Loucy (cell line): ENCODE data around the gene ANGPT4.

Source experiments
- EZH2phosphoT487 ChIP-seq: fragments of 200-600 bp; IDR thresholded peaks from 2 replicates; pipeline ENCODE4 v1.6.1; 2018; ENCODE audit warnings: antibody characterized with exemption, mild to moderate bottlenecking, moderate library complexity, borderline replicate concordance
- TF ChIP-seq, protein P1 (sequence below): fragments of 200-600 bp; sonication (generic); conservative IDR thresholded peaks from 2 replicates; pipeline ENCODE4 v1.5.1; 2014; ENCODE audit warnings: mild to moderate bottlenecking, antibody characterized with exemption, low read length

DNA sequence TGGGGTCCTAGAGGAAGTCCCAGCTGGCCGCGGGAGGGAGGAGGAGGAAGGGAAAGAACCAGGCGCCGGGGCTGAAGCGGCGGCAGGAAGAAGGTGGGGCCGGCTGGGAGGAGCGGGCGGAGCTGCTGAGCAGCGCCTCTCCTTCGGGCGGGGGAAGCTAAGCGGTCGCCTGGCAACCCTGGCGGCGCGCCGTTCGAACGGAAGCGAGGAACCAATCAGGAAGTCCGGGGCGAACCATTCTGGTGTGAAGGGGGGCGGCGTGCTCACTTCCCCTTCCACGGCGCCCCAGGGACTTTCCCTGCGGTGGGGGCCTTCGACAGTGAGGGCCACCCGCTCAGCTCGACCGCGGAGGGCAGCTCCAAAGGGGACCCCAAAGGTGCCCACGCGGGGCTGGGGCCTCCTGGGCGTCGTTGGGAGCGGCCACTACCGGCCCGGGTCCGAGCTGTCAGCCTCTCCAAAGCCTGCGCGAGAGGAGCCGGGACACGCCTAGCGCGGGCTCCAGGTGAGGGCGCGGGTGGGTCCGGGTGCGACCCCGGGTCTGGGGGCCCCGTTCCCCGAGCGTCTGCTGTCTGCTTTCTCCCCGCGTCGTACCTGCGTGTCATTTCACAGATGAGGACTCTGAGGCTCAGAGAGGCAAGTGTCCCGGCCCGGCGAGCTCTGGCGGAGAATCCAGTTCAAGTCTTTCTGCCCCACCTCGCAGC, 82.5 kb downstream of the ANGPT4 start, which contains the start of gene FAM110A:
- TF ChIP-seq, protein P1, sequence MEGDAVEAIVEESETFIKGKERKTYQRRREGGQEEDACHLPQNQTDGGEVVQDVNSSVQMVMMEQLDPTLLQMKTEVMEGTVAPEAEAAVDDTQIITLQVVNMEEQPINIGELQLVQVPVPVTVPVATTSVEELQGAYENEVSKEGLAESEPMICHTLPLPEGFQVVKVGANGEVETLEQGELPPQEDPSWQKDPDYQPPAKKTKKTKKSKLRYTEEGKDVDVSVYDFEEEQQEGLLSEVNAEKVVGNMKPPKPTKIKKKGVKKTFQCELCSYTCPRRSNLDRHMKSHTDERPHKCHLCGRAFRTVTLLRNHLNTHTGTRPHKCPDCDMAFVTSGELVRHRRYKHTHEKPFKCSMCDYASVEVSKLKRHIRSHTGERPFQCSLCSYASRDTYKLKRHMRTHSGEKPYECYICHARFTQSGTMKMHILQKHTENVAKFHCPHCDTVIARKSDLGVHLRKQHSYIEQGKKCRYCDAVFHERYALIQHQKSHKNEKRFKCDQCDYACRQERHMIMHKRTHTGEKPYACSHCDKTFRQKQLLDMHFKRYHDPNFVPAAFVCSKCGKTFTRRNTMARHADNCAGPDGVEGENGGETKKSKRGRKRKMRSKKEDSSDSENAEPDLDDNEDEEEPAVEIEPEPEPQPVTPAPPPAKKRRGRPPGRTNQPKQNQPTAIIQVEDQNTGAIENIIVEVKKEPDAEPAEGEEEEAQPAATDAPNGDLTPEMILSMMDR, result no peak
- no peak for TF ChIP-seq EZH2phosphoT487
